Upper lobe of left lung (tissue), 6 donors: ENCODE measurements around the gene EIF3F. TPM values are rescaled to one million over a fixed set of nuclear protein-coding genes. Genes with fewer than 3 reads are reported as not detected.

Experiments
- ATAC-seq, 2 donors: fragments of 200-7000 bp; cut with Tn5 transposase; one replicate each; pipeline ENCODE4 v1.9.1; 2022; ENCODE audit warnings: mild to moderate bottlenecking in 2 of 2, moderate library complexity in 2 of 2; ENCODE audit not compliant: low FRiP score in 2 of 2
- DNase-seq, 2 donors: peaks; one replicate each; pipeline ENCODE4 v3.0.0-alpha.2; 2019 to 2020
- H3K27ac ChIP-seq, 4 donors: fragments of 200-600 bp; sonication (generic); one replicate each; pipeline ENCODE4 v1.5.1; 2016 to 2019
- H3K27me3 ChIP-seq, 4 donors: fragments of 200-600 bp; sonication (generic); one replicate each; pipeline ENCODE4 v1.5.1; 2017 to 2019
- H3K36me3 ChIP-seq, 4 donors: fragments of 200-600 bp; sonication (generic); one replicate each; pipeline ENCODE4 v1.5.1; 2016 to 2019
- H3K4me1 ChIP-seq, 4 donors: fragments of 200-600 bp; sonication (generic); one replicate each; pipeline ENCODE4 v1.5.1; 2018 to 2019
- H3K4me3 ChIP-seq, 4 donors: fragments of 200-600 bp; sonication (generic); one replicate each; pipeline ENCODE4 v1.5.1; 2017 to 2019; ENCODE audit warnings: mild to moderate bottlenecking in 2 of 4, moderate library complexity in 1 of 4
- H3K9me3 ChIP-seq, 4 donors: fragments of 200-600 bp; sonication (generic); one replicate each; pipeline ENCODE4 v1.5.1; 2018 to 2019
- EP300 ChIP-seq, 4 donors: sonication (generic); formaldehyde crosslinking; IDR thresholded peaks; one replicate each; pipeline ENCODE4 v1.5.1; 2017; ENCODE audit warnings: antibody characterized with exemption in 4 of 4, control low read depth in 2 of 4
- POLR2A ChIP-seq, 4 donors: fragments of 450-650 bp; IDR thresholded peaks; one replicate each; pipeline ENCODE4 v1.5.1; 2016 to 2017; ENCODE audit warnings: antibody characterized with exemption in 4 of 4, mild to moderate bottlenecking in 2 of 4
- POLR2AphosphoS5 ChIP-seq, 2 donors: sonication (generic); formaldehyde crosslinking; IDR thresholded peaks; one replicate each; pipeline ENCODE4 v1.5.1; 2017; ENCODE audit warnings: antibody characterized with exemption in 2 of 2
- WGBS, 2 donors: methylation state at CpG; one replicate each; pipeline ENCODE4 v1.1.5; 2017 to 2018; 5-methylcytosine and 5-hydroxymethylcytosine counted together
- total RNA-seq, 6 donors: library from RNA; depleted of rRNA in 4 of 6; stranded (reverse); fragments of >200 nt in 4 of 6; gene quantifications; one replicate each; pipeline versions ENCODE4 v1.1.0 to v1.2.1, GENCODE V29; 2016 to 2021
- TF ChIP-seq, protein P1 (sequence below), 6 experiments: fragments of 450-650 bp in 4 of 6; fragments of 200-600 bp in 2 of 6; sonication (generic) in 2 of 6; IDR thresholded peaks; one replicate each; pipeline ENCODE4 v1.5.1; 2016 to 2019; ENCODE audit warnings: antibody characterized with exemption in 6 of 6
- donor health status: DM: no; HTN: no; CAD: no; lungs with moderate emphysema.
- donor health status: DM: no; HTN: yes; CAD: no; lungs with severe emphysema.

EIF3F gene
- total RNA-seq, 6 donors from 2014 or later = 135 to 321 (median 235) TPM

DNA sequence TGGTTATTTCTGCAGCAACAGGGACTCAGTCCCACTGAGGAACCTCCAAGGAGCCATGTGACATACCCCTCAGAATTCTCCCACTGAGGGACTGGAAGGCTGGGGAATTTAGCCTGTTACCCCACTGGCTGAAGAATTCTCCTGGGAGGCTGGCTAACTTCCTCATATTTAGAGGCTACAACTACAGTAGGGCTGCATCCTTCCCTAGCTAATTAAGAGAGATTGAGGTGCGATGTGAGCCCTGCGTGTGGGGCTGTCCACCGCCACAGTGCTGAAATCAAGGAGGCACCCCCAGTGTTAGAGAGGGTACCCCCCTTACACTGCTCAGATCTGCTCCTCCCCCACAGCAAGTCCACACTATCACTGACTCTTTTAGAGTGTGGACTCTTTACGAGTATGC is 21.1 kb downstream of the EIF3F start:
- ATAC-seq (no peak), DNase-seq (no peak)
- Histone ChIP-seq H3K4me1 (no peaks in the 10 kb centered on the region), H3K27me3 (no peaks in the 10 kb centered on the region), H3K36me3 (no peaks in the 10 kb centered on the region), H3K4me3 (no peak overlapping the region), H3K27ac (no peak overlapping the region), H3K9me3 (no peaks in the 10 kb centered on the region)
- no peak for TF ChIP-seq POLR2AphosphoS5 (IDR thresholded peaks at IDR 0.05)
- 36 to 62% methylated on average over 2 to 4 of the region's 4 CpGs for WGBS, 2 donors

DNA sequence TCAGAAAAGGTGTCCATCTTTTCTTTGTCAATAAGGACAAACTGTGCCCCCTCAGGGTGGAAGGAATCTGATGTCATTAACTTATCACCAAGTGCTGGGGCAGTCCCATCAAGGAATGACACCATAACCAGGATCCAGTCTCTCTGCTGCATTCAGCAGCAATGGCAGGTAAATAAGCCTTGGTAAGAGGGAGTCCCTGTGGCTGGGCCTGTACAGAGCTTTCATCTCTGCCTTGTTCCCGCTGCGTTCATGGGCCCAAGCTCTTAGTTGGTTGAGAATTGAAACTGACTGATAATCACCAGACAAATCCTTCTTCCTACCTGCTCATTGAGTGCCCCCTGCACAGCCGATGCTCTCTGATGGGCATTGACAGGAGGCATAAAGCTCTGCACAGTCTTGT is 22.7 kb downstream of the EIF3F start:
- no peaks in the 10 kb centered on the region for H3K27me3 ChIP-seq
- no peaks in the 10 kb centered on the region for H3K4me1 ChIP-seq
- H3K36me3 ChIP-seq = no peaks in the 10 kb centered on the region
- 93 to 95% methylated on average over 2 to 3 of the region's 3 CpGs for WGBS, 2 donors
- H3K4me3 ChIP-seq = no peak overlapping the region
- DNase-seq = no peak
- H3K27ac ChIP-seq = no peak overlapping the region
- no peaks in the 10 kb centered on the region for H3K9me3 ChIP-seq
- no peak for ATAC-seq
- TF ChIP-seq EP300 (IDR thresholded peaks at IDR 0.05) = no peak
- TF ChIP-seq POLR2A (IDR thresholded peaks at IDR 0.05) = no peak

DNA sequence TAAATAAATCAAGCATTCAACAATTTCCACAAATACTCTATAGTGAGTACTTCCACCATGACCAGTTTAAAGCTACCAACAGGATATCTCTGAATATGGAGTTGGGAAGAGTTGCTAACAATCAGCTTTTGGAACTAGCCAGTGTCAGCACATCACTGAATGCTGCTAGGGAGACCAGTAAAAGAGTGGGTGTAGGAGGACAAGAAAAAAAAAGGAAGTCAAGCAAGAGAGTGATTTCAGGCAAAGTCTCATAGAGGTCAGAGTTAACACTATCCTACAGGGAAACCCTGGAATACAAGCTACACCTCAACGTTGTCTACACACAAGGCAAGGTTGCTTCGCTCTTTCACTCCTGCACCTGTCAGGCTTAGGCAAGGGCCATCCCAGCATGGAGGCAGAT is 24.2 kb downstream of the EIF3F start:
- Histone ChIP-seq H3K4me1 (no peaks in the 10 kb centered on the region), H3K9me3 (no peaks in the 10 kb centered on the region), H3K27me3 (no peaks in the 10 kb centered on the region), H3K27ac (no peak overlapping the region), H3K4me3 (no peak overlapping the region), H3K36me3 (no peaks in the 10 kb centered on the region)
- 71 to 77% methylated on average over 2 of the region's 2 CpGs for WGBS, 2 donors
- no peak for TF ChIP-seq POLR2AphosphoS5 (IDR thresholded peaks at IDR 0.05)
- TF ChIP-seq, protein P1, sequence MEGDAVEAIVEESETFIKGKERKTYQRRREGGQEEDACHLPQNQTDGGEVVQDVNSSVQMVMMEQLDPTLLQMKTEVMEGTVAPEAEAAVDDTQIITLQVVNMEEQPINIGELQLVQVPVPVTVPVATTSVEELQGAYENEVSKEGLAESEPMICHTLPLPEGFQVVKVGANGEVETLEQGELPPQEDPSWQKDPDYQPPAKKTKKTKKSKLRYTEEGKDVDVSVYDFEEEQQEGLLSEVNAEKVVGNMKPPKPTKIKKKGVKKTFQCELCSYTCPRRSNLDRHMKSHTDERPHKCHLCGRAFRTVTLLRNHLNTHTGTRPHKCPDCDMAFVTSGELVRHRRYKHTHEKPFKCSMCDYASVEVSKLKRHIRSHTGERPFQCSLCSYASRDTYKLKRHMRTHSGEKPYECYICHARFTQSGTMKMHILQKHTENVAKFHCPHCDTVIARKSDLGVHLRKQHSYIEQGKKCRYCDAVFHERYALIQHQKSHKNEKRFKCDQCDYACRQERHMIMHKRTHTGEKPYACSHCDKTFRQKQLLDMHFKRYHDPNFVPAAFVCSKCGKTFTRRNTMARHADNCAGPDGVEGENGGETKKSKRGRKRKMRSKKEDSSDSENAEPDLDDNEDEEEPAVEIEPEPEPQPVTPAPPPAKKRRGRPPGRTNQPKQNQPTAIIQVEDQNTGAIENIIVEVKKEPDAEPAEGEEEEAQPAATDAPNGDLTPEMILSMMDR (IDR thresholded peaks at IDR 0.05) = no peak
- no peak for TF ChIP-seq POLR2A (IDR thresholded peaks at IDR 0.05)
- TF ChIP-seq EP300 (IDR thresholded peaks at IDR 0.05) = no peak
- DNase-seq = no peak
- no peak for ATAC-seq

DNA sequence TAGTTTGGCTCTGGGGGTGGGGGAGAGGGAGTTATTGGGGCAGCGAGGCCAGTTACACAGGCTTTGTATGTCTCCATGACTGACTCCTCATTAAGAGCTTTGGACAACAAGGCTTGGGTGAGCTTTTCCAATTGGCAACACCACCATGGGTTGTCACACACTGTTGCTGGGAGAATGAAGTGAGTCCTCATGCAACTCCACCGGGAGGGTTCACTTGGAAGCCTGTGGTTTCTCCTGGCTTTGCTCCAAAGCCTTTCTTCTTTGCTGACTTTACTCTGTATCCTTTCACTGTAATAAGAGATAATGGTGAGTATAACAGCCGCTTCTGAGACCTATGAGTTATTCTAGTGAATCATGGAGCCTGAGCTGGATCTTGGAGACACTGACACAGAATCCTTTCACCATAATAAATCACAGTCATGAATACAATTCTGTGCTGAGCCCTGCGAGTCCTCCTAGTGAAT is 24.9 kb downstream of the EIF3F start:
- Histone ChIP-seq H3K27me3 (peaks cover 0 to under 1% (median 0%) of the 10 kb centered on the region in 4 donors), H3K4me3 (no peak overlapping the region), H3K36me3 (no peaks in the 10 kb centered on the region), H3K9me3 (no peaks in the 10 kb centered on the region), H3K4me1 (no peaks in the 10 kb centered on the region), H3K27ac (no peak overlapping the region)
- 56 to 62% methylated on average over 3 to 4 of the region's 4 CpGs for WGBS, 2 donors
- TF ChIP-seq, protein P1 (IDR thresholded peaks at IDR 0.05) = no peak
- TF ChIP-seq POLR2AphosphoS5 (IDR thresholded peaks at IDR 0.05) (no peak), POLR2A (IDR thresholded peaks at IDR 0.05) (no peak), EP300 (IDR thresholded peaks at IDR 0.05) (no peak)
- DNase-seq = no peak
- peak in 1 of 2 donors; percentile 15 for ATAC-seq

DNA sequence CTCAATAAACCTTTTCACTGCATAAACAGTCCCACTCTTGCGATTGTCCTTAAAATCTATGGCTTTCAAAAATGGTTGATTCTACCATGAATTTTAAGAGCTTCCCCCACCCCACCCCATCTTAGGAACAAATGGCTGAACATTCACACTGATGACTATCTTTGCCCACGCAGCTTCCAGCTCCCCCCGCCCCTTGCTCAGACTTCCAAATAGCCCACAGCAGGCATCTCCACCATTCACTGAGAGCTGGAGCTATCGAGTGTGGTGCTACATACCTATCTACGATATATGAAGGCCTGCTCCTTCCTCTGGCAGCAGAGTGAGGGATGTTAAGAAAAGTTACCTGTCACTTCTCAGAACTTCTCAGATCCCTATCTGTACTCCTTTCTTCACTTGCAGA is 26.7 kb downstream of the EIF3F start:
- TF ChIP-seq EP300 (IDR thresholded peaks at IDR 0.05) (no peak), POLR2AphosphoS5 (IDR thresholded peaks at IDR 0.05) (no peak), POLR2A (IDR thresholded peaks at IDR 0.05) (no peak)
- TF ChIP-seq, protein P1 (IDR thresholded peaks at IDR 0.05) = no peak
- 75% methylated on average over 5 of the region's 5 CpGs for WGBS, 2 donors
- H3K27me3 ChIP-seq = peaks cover 0 to 8% (median 5%) of the 10 kb centered on the region in 4 donors
- H3K9me3 ChIP-seq = no peaks in the 10 kb centered on the region
- DNase-seq = no peak
- H3K4me3 ChIP-seq = no peak overlapping the region
- no peak for ATAC-seq
- no peak overlapping the region for H3K27ac ChIP-seq
- H3K4me1 ChIP-seq = peaks cover 5 to 9% (median 7%) of the 10 kb centered on the region in 4 donors
- no peaks in the 10 kb centered on the region for H3K36me3 ChIP-seq

DNA sequence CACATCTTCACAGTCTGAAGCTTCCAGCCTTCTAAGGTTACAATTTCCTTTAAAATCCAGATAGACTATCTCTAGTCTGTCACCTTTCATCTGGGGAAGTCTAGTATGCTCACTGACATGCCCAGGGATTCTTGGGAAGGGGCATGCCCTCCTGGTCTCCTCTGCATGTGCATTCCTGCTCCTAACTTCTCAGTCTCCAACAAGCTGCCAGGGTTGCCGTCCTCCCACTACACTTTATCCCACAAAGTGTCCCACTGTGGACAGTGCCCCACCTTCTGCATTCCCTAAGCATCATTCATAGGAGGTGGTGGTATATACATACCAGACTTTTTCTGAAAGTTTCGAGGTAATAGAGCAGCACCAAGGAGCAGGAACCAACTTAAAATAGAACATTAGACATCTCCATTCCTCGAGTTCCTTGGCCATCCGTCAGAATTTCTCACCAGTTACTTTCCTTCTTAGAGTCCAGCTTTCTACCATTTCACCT is 28.7 kb downstream of the EIF3F start:
- ATAC-seq (no peak), DNase-seq (no peak)
- peaks cover 13 to 23% (median 20%) of the 10 kb centered on the region in 4 donors for H3K4me1 ChIP-seq
- H3K27me3 ChIP-seq = peaks cover 0 to 26% (median 20%) of the 10 kb centered on the region in 4 donors
- WGBS, 2 donors = 56 to 61% methylated on average over 4 of the region's 4 CpGs
- no peak overlapping the region for H3K4me3 ChIP-seq
- TF ChIP-seq POLR2AphosphoS5 (IDR thresholded peaks at IDR 0.05) (no peak), EP300 (IDR thresholded peaks at IDR 0.05) (no peak), POLR2A (IDR thresholded peaks at IDR 0.05) (no peak)
- TF ChIP-seq, protein P1 (IDR thresholded peaks at IDR 0.05) = no peak
- H3K27ac ChIP-seq = no peak overlapping the region
- H3K9me3 ChIP-seq = no peaks in the 10 kb centered on the region
- no peaks in the 10 kb centered on the region for H3K36me3 ChIP-seq
